Central memory CD8-positive, alpha-beta T cell (primary cell): ENCODE results near the gene CLUH.
A peak's percentile ranks its signal among the peaks of the same experiment; 100 is the strongest.
"Not testable (repeated sequence)": the region's sequence is repeated elsewhere in the genome, so short reads cannot be mapped to it uniquely, and the experiment has no call there.

Experiments used
- ATAC-seq: fragments of 150-1000 bp; cut with Tn5 transposase; replicated peaks from 2 replicates; pipeline ENCODE4 v1.10.0; 2022; ENCODE audit warnings: mild to moderate bottlenecking, moderate FRiP score, moderate number of reproducible peaks; ENCODE audit not compliant: poor library complexity, severe bottlenecking; ENCODE audit errors: extremely low read depth
- DNase-seq, 2 donors: peaks; one replicate each; pipeline ENCODE4 v3.0.0; 2021; ENCODE audit warnings: low spot score in 2 of 2
- H3K27ac Mint-ChIP-seq: one replicate; pipeline ENCODE4 v1.8.0; 2022; ENCODE audit warnings: low read depth, mild to moderate bottlenecking, moderate library complexity, mixed read lengths
- H3K27me3 Mint-ChIP-seq: one replicate; pipeline ENCODE4 v1.8.0; 2022; ENCODE audit warnings: mixed read lengths
- H3K36me3 Mint-ChIP-seq: one replicate; pipeline ENCODE4 v1.8.0; 2022; ENCODE audit warnings: mild to moderate bottlenecking, moderate library complexity, mixed read lengths; ENCODE audit not compliant: insufficient read depth
- H3K4me1 Mint-ChIP-seq: one replicate; pipeline ENCODE4 v1.8.0; 2022; ENCODE audit warnings: mixed read lengths
- H3K4me3 Mint-ChIP-seq: one replicate; pipeline ENCODE4 v1.8.0; 2022; ENCODE audit warnings: mild to moderate bottlenecking, moderate library complexity, mixed read lengths
- H3K9me3 Mint-ChIP-seq: one replicate; pipeline ENCODE4 v1.8.0; 2022; ENCODE audit warnings: mixed read lengths

The CLUH gene

DNA sequence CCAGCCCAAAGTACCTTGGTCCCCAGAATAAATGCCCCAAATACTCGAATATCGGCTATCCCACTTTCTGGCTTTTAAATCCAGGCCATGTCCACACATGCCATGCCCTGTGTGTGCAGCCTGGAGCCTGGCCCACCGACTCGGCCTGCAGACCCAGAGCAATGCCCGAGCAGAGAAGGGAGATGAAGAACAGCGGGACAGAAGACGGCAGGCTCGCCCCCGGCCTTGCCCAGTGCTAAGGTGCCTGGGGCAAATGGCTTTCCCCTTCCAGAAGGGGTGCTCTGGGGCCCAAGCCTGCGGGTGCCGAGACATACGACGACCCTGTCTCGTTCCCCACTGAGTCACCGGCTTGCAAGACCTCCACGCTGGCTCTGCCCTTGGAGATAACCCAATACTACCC lies 8.0 kb downstream of the CLUH start:
- H3K36me3 Mint-ChIP-seq, result peaks cover 8% of the 10 kb centered on the region
- no peak overlapping the region for H3K4me3 Mint-ChIP-seq
- ATAC-seq (no peak), DNase-seq (no peak)
- H3K27ac Mint-ChIP-seq, result no peak overlapping the region
- no peaks in the 10 kb centered on the region for H3K27me3 Mint-ChIP-seq
- no peaks in the 10 kb centered on the region for H3K9me3 Mint-ChIP-seq
- peaks cover 29% of the 10 kb centered on the region for H3K4me1 Mint-ChIP-seq

DNA sequence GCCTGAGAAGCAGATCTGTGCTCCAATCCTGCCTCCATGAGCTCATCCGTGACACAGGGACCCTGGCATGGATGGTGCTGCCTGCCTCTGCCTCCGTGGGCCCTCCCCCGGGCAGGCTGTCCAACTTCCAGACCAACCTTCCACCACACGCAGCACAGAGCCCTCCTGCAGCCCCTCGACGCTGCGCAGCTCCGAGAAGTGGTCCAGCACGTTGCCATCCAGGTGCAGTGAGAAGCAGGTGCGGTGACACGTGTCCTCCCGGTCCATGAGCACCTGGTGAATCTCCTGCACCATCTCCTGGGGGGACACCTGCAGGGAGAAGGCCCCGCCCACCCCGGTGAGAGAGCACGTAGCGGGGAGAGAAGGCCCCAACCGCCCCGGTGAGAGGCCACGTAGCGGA lies 8.4 kb downstream of the CLUH start:
- Mint-ChIP-seq H3K4me1 (peaks cover 25% of the 10 kb centered on the region), H3K36me3 (peaks cover 8% of the 10 kb centered on the region)
- no peak for DNase-seq

DNA sequence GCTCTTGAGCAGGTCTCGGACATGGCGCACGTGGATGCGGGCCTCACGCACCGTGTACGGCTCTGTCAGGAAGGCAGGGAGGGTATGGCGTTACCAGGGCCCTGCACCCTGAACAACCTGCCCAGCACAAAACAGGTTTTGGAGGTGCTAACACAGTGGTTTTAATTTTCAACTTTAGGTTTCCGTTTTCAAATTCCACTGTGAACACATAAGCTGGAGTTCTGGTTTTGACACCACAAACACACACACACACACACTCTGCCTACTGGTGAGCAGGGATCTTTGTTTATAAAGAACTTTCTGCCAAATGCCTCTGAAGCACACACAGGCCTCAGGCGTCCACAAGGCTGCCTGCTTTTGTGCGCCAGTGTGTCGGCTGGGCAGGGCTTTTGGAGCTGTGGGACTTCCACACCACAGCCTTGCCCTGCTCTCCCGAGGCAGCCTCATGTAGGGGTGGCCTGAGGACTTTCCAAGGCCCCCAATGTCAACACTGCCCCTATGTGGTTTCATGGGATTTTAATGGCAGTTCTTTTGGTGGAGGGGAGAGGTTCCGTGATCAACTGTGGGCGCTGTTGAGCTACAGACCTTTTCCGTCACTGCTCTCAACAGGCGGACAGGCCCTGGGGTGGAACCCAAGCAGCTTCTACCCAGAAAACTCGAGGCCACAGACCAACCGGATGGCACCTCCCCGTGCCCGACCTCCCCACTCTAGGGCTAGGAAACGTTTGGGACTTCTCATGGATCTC lies 9.4 kb downstream of the CLUH start:
- peaks cover 11% of the 10 kb centered on the region for H3K36me3 Mint-ChIP-seq
- peak overlapping the region; percentile 35 for H3K27ac Mint-ChIP-seq
- ATAC-seq, result peak; percentile 43
- peak overlapping the region; percentile 20 for H3K4me3 Mint-ChIP-seq
- H3K9me3 Mint-ChIP-seq, result no peaks in the 10 kb centered on the region
- DNase-seq, result no peak
- peaks cover 23% of the 10 kb centered on the region for H3K4me1 Mint-ChIP-seq
- no peaks in the 10 kb centered on the region for H3K27me3 Mint-ChIP-seq

More for the DNA sequence above, 8.4 kb downstream of the CLUH start:
- H3K27me3 Mint-ChIP-seq, result no peaks in the 10 kb centered on the region
- H3K9me3 Mint-ChIP-seq, result no peaks in the 10 kb centered on the region
- peak overlapping the region; percentile 35 for H3K27ac Mint-ChIP-seq
- ATAC-seq, result no peak
- peak overlapping the region; percentile 20 for H3K4me3 Mint-ChIP-seq

DNA sequence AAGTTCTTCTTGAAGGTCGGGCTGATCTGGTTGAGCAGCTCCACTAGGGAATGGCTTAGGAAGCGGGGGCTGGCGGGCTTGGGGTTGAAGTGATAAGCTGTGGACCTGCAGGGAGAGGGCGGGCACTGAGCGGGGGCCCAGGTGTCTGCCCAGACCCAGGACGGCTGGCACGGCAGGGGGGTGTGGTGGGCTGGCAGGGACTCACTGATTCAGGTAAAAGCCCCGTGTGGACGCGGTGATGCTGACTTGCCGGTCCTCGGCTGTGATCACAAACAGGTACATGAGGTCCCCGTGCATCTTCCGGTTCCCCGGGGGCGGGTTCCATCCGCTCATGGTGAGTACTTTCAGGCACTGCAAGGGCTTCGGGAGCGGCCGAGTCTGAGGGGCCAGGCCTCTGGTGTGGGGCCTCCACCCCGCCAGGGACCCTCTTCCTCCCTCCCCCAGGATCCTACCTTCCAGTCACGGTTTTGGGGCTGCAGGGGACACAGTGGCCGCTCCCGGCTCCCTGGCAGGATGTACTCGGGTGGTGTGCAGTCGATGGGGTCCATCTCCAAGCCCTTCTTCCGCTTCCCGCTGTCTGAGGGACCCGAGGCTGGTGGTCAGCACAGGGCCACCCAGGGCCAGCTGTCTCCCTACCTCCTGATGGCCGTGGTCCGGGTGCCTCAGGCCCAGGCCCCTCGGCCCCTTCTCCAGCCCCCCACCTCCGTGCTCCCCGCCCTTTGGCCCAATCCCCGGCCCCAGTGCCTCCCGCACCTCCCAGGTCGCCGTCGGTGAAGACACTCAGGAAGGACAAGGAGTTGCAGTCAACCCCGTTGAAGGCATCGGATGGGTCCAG lies 10.2 kb downstream of the CLUH start:
- ATAC-seq (no peak), DNase-seq (no peak)
- no peaks in the 10 kb centered on the region for H3K9me3 Mint-ChIP-seq
- peaks cover 12% of the 10 kb centered on the region for H3K36me3 Mint-ChIP-seq
- no peak overlapping the region for H3K4me3 Mint-ChIP-seq
- H3K4me1 Mint-ChIP-seq, result peaks cover 15% of the 10 kb centered on the region
- H3K27me3 Mint-ChIP-seq, result no peaks in the 10 kb centered on the region
- H3K27ac Mint-ChIP-seq, result no peak overlapping the region

DNA sequence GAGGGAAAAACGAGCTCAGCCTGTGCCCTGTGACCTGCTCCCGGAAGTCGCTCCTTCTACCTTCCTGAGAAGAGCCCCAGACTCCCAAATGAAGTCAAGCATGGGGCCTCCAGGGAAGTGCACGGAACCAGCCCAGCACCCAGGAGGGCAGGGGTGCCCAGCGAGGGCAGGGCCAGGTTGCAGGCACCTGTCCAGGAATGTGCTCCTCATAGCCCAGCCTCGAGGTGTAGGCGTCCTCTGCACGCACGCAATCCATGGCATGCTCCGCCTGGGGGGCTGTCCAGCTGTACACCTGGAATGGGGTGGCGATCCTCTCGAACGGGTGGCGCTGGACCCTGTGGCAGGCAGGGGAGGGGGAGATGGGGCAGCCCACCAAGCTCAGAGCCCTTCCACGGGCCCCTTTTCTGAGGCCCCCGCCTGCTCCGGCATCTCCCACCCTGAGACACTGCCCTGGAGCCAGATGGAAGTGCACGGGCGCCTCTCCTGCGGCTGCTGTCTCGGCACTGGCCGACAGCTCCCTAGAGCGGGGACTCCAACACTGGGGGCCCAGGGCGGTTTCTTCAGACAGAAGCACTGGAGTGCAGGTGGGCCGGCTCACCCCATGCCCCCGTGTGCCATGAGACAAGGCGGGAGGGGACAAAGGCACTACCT lies 10.9 kb downstream of the CLUH start:
- no peak for ATAC-seq
- H3K27ac Mint-ChIP-seq, result no peak overlapping the region
- H3K9me3 Mint-ChIP-seq, result no peaks in the 10 kb centered on the region
- H3K36me3 Mint-ChIP-seq, result peaks cover 12% of the 10 kb centered on the region
- no peak overlapping the region for H3K4me3 Mint-ChIP-seq
- H3K4me1 Mint-ChIP-seq, result peaks cover 10% of the 10 kb centered on the region
- H3K27me3 Mint-ChIP-seq, result no peaks in the 10 kb centered on the region
- DNase-seq, result no peak

DNA sequence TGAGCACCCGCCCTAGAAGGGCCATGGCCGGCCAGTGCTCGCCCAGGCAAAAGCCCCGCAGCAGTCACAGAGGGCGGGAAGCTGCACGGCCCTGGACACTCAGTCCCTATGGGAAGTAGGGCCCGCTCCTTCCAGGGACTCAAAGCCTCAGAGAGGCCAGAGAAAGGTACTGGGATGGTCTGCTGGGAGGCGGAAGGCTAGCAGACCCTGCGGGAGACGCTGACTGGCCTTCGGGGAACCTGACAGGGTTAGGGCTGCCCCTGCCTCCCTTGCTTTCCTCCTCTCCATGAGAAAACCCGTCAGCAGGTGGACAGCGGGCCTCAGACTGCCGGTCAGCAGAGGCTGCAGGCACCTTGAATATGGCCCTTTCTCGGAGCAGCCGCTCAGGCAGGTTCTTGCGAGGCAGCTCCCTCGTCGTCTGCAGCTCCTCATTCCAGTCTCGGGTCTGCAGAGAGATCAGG lies 11.5 kb downstream of the CLUH start:
- no peak overlapping the region for H3K4me3 Mint-ChIP-seq
- no peaks in the 10 kb centered on the region for H3K9me3 Mint-ChIP-seq
- ATAC-seq (no peak), DNase-seq (no peak)
- peaks cover 5% of the 10 kb centered on the region for H3K4me1 Mint-ChIP-seq
- H3K27me3 Mint-ChIP-seq, result no peaks in the 10 kb centered on the region
- peaks cover 12% of the 10 kb centered on the region for H3K36me3 Mint-ChIP-seq
- no peak overlapping the region for H3K27ac Mint-ChIP-seq

DNA sequence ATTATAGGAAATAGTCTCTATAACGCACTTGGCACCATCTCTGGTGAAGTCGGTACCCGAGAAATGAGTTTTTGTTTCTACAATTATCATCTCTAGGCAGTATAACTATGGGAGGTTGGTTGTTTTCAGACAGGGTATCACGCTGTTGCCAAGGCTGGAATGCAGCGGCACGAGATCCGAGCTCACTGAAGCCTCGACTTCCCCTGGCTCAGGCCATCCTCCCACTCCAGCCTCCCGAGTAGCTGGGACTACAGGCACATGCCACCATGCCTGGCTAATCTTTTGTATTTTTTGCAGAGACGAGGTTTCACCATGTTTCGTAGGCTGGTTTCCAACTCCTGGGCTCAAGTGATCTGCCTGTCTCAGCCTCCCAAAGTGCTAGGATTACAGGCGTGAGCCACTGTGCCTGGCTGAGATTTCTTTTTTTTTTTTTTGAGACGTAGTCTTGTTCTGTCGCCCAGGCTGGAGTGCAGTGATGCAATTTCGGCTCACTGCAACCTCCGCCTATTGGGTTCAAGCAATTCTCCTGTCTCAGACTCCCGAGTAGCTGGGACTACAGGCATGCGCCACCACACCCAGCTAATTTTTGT lies 12.3 kb downstream of the CLUH start:
- H3K36me3 Mint-ChIP-seq, result peaks cover 12% of the 10 kb centered on the region

DNA sequence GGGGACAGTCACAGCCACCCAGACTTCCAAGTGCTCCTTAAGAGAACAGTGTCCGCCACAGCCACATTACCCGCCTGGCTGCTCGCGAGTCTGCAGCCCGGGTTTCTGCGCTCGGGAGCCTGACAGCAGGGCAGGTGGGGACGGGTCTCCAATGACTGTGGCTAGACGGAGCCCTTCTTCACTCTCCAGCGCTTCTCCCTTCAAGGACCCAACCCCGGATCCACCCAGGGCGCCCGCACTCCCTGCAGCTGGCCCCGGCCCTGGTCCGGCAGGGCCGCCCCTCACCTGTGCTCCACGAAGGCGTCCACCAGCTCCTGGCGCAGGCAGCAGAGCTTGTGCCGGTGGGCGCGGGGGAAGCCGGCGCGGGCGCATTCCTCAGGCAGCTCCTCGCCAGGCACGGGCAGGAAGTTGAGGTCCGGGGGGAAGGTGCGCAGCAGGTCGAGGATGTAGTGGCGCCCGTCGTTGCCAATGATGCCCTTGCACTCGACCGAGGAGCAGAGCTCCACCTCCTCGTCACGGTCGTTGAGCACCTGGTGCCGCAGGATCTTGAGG lies 13.9 kb downstream of the CLUH start:
- no peak overlapping the region for H3K4me3 Mint-ChIP-seq
- peaks cover 8% of the 10 kb centered on the region for H3K4me1 Mint-ChIP-seq
- ATAC-seq (no peak), DNase-seq (no peak)
- H3K9me3 Mint-ChIP-seq, result no peaks in the 10 kb centered on the region
- no peaks in the 10 kb centered on the region for H3K27me3 Mint-ChIP-seq
- H3K36me3 Mint-ChIP-seq, result peaks cover 10% of the 10 kb centered on the region
- H3K27ac Mint-ChIP-seq, result peak overlapping the region; percentile 59

More for the DNA sequence above, 12.3 kb downstream of the CLUH start:
- not testable (repeated sequence) for H3K9me3 Mint-ChIP-seq, H3K4me1 Mint-ChIP-seq, H3K4me3 Mint-ChIP-seq, H3K27me3 Mint-ChIP-seq, ATAC-seq, H3K27ac Mint-ChIP-seq, DNase-seq

DNA sequence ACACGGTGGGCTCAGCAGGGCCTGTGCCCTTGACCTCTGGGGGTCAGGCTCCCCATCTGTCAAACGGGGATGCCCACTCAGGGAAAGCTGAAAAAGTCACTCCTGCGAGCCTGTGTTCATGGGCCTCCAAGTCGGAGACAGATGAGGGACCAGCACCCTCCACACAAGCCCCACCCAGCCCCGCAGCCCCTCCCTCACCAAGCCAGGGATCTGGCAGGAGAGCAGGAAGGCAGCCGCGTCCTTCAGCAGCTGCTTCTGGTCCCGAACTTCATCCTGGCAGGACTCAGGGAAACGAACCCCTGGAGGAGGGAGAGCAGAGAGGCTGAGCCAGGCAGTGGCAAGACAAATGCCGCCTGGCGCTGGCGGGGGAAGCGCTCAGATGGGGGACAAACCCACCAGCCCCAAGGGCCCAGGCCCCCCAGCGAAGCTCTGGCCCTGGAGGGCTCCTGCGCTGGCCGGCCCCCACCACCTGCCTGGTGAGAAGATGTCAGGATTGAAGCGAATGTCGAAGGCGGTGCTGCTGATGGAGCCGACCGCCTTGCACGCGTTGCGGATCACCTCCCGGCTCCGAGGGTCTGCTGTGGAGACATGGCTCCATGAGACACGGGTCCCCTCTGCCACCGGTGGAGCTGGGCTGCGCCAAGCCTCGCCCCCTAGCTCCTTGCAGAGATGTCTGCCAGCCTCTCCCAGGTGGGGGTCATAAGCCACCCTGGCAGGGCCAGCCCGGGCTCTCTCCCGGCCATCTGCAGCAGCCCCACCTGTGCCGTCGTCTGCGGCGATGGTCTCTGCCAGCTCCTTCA lies 15.4 kb downstream of the CLUH start:
- Mint-ChIP-seq H3K27ac (no peak overlapping the region), H3K4me1 (peaks cover 8% of the 10 kb centered on the region), H3K36me3 (peaks cover 9% of the 10 kb centered on the region), H3K4me3 (no peak overlapping the region), H3K9me3 (no peaks in the 10 kb centered on the region), H3K27me3 (no peaks in the 10 kb centered on the region)
- ATAC-seq, result no peak
- no peak for DNase-seq

DNA sequence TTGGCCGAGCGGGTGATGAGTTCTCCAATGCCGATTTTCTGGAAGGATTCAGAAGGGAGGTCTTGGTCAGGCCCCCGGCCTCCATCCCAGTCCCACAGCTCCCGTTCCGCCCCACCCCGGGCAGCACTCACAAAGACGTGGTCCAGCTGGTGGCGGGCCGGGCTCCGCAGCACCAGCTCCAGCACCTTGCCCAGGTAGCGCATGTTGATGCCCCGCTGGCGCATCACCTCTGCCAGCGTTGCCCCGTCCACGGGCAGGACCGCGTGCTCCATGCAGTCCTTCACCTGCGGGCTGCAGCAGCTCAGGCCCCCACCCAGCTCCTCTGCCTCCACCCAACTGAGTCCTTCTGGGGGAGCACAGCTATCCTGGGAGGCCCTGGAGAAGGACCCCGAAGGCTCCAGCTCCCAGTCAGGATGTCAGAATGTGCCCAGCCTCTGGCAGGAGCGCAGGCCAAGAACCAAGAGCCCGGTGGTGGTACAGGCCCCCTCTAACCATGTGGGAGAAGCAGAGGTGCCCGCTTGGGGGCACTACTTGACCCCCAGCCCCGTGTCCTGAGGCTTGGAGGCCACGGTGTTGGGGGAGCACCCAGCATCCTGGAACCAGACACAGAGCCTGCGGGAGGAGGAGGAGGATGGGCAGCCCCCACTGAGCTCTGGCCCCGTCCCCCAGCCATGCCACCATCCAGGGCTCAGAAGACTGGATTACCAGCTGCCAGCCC lies 16.2 kb downstream of the CLUH start:
- Mint-ChIP-seq H3K27ac (no peak overlapping the region), H3K36me3 (peaks cover 13% of the 10 kb centered on the region), H3K4me1 (peaks cover 8% of the 10 kb centered on the region), H3K4me3 (no peak overlapping the region), H3K27me3 (no peaks in the 10 kb centered on the region), H3K9me3 (no peaks in the 10 kb centered on the region)
- ATAC-seq, result no peak
- DNase-seq, result no peak
